SJCRH30 (cell line): ENCODE measurements around the gene GLI3. TPM values are rescaled to one million over a fixed set of nuclear protein-coding genes. Genes with fewer than 3 reads are reported as not detected.

Experiments
- DNase-seq, 2 experiments: peaks; one replicate each; pipeline ENCODE4 v3.0.0-alpha.2; 2015 to 2020
- H3K27ac ChIP-seq: fragments of 250-450 bp; sonication (Bioruptor Pico); 2 replicates; pipeline ENCODE4 v1.5.1; 2020; ENCODE audit warnings: mild to moderate bottlenecking, moderate library complexity
- H3K27me3 ChIP-seq: fragments of 250-450 bp; sonication (Bioruptor Pico); 2 replicates; pipeline ENCODE4 v1.5.1; 2020; ENCODE audit warnings: mild to moderate bottlenecking, moderate library complexity
- H3K36me3 ChIP-seq: fragments of 250-450 bp; sonication (Bioruptor Pico); 2 replicates; pipeline ENCODE4 v1.5.1; 2020; ENCODE audit warnings: mild to moderate bottlenecking, moderate library complexity
- H3K4me1 ChIP-seq: fragments of 250-450 bp; sonication (Bioruptor Pico); 2 replicates; pipeline ENCODE4 v1.5.1; 2020; ENCODE audit warnings: mild to moderate bottlenecking, moderate library complexity
- H3K4me3 ChIP-seq: fragments of 250-450 bp; sonication (Bioruptor Pico); 2 replicates; pipeline ENCODE4 v1.5.1; 2020; ENCODE audit warnings: mild to moderate bottlenecking, moderate library complexity
- H3K9me3 ChIP-seq: fragments of 250-450 bp; sonication (Bioruptor Pico); replicated peaks from 2 replicates; pipeline ENCODE4 v1.5.1; 2020; ENCODE audit warnings: mild to moderate bottlenecking, moderate library complexity
- total RNA-seq: library from RNA; depleted of rRNA; stranded (reverse); fragments of >200 nt; shearing (Covaris generic); gene quantifications from 2 replicates; pipeline ENCODE4 v1.2.3, GENCODE V29; 2014

GLI3 gene
- total RNA-seq, 1 experiment from 2014 or later, result 11.1 TPM

GRCh38 chr7:41995632-41996271 is 241.3 kb downstream of the GLI3 start:
- peak overlapping the region; percentile 42; the same call in 1 of the 2 replicates for H3K27ac ChIP-seq
- no peaks in the 10 kb centered on the region for H3K9me3 ChIP-seq
- H3K4me1 ChIP-seq, result peaks cover 38% of the 10 kb centered on the region

GRCh38 chr7:41994746-41995110 is 242.3 kb downstream of the GLI3 start:
- H3K4me1 ChIP-seq, result peaks cover 38% of the 10 kb centered on the region
- no peaks in the 10 kb centered on the region for H3K9me3 ChIP-seq
- H3K36me3 ChIP-seq, result no peaks in the 10 kb centered on the region
- DNase-seq, result no peak
- H3K27me3 ChIP-seq, result no peaks in the 10 kb centered on the region
- no peak overlapping the region for H3K4me3 ChIP-seq
- no peak overlapping the region for H3K27ac ChIP-seq

More at GRCh38 chr7:41995632-41996271, 241.3 kb downstream of the GLI3 start:
- DNase-seq, result no peak
- H3K36me3 ChIP-seq, result no peaks in the 10 kb centered on the region
- no peaks in the 10 kb centered on the region for H3K27me3 ChIP-seq
- no peak overlapping the region for H3K4me3 ChIP-seq

- Histone ChIP-seq H3K4me1 (peaks cover 38% of the 10 kb centered on the region), H3K27me3 (no peaks in the 10 kb centered on the region)
These were observed 242.8 kb downstream of the GLI3 start for GRCh38 chr7:41994036-41994745.

DNA sequence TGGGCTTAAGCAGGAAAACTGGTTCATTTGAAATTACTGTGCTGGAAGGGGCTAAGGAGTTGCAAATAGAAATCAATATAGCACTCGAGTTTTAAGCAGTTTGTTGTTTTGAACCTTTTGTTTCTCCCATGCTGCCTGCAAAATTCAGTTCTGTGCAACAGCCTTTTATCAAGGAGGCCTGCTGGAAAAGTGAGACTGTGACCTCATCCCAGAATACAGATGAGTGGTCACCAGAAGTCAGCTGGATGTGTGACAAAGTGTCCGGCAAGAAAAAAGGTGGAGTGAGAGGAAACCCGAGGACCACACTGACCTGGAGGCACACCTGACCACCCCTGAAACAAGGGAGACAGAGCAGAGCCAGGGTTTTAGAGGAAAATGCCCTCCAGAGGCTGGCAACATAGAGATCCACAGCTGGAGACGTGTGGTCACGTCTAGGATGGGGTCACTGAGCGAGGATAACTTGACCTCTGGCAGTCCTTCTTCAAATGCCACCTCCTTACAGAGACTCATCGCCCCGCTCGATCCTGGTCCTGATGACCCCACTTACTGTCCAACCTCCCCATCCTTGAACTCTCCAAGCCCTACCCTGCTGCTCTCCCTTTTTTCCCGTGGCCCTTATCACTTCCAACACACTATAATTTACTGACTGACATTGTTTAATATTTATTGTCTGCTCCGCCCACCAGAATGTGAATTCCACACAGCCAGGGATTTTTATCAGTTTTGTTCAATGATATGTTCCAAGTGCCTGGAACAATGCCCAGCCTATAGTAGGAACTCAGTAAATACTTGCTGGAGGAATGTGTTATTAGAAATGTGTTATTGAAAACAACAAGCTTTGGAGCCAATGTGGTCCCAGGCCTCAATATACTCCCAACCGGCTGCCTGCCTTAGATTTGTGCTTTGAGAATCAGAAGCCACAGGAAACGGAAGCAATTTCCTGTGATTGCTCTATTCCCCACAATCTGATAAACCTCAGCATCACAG is 243.8 kb downstream of the GLI3 start:
- DNase-seq, result no peak
- Histone ChIP-seq H3K27ac (no peak overlapping the region), H3K9me3 (no peaks in the 10 kb centered on the region), H3K4me3 (no peak overlapping the region), H3K27me3 (no peaks in the 10 kb centered on the region), H3K4me1 (peaks cover 34% of the 10 kb centered on the region), H3K36me3 (no peaks in the 10 kb centered on the region)

More at GRCh38 chr7:41994036-41994745, 242.8 kb downstream of the GLI3 start:
- H3K36me3 ChIP-seq, result no peaks in the 10 kb centered on the region
- no peaks in the 10 kb centered on the region for H3K9me3 ChIP-seq
- DNase-seq, result no peak
- no peak overlapping the region for H3K27ac ChIP-seq
- H3K4me3 ChIP-seq, result no peak overlapping the region

DNA sequence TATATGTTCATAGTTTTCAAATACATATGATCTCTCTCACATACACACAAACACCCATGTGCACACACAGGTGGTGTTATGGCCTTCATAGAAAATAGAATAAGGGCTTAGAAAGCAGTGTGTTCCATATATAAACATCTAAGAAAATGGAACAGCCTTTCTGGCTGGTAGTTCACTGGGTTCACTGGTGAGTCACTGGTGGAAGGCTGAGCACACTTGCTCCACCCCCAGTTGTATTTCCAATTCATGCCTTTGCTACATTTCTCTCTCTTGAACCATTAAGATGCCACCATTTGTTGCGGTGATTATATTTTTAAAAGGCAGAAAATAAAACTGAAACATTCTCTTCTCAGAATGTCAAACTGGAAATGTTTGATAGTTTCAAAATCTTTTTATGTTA is 252.1 kb downstream of the GLI3 start:
- Histone ChIP-seq H3K36me3 (no peaks in the 10 kb centered on the region), H3K27me3 (no peaks in the 10 kb centered on the region), H3K4me3 (no peak overlapping the region), H3K9me3 (no peaks in the 10 kb centered on the region), H3K27ac (no peak overlapping the region), H3K4me1 (no peaks in the 10 kb centered on the region)
- DNase-seq, result no peak

DNA sequence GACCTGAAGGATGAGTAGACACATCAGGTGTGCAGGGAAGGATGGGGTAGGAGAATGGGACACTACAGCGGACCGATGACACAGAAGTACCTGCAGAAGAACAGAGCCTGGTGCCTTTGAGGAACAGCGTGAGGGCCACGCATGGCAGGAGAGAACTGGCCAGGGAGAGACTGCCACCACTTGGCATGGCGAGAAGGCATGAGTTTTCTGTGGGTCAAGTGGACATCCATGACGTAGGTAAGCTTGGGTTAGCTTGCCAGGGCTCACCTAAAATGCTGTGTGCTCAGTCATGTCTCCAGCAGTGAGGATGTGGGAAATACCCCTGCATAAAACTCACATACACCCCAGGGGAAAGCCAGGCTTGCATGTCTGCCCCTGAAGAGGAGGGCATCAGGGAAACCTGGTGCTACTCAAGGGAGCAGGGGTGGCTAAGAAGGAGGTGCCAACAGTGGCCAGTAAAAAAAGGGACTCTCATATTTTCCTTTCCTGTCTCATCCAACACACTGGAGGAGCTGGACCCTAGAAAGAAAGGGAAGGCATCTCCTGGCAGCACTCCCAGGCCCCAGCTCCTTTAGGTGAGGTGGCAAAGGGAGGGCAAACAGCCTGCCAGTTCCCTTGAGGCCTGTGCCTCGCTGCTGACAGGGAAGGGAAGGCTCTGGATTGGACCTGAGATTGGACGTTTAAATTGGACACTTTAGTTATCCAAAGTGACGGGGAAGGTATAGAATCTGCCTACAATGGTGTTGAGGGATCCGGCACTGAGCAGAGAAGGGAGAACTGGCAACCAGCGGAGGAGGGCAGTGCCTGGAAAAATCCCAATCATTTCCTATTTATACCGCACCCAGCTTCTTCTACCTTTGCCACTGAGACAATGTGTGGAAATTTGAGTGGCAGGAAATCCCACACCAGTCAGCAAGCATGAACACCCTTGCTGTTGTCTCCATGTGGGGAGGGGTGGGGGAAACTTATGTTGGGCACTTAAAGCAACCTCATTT is 255.7 kb downstream of the GLI3 start:
- DNase-seq, result no peak
- H3K9me3 ChIP-seq, result no peaks in the 10 kb centered on the region

DNA sequence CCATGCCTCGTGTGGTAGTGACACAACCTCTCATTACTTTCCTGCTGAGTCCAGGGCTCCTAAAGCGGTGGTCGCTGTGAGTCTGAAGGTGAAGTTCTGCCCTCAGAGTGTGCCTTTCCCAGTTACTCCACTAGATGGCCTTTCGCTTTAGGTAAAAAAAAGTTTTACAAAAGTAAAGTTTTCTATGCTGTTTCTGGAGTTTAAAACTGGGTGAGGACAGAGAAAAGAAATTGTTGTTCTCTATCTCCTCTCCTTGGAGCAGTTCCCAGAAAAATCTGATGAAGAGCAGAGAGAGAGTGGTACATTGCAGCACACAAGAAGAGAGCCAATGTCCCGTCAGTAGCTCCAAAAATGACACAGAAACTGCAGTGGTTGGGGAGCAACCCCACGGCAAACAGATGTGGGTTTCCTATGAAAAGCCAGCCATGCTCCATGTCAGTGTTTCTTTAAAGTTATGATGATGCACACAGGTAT is 257.1 kb downstream of the GLI3 start:
- Histone ChIP-seq H3K27me3 (no peaks in the 10 kb centered on the region), H3K4me3 (no peak overlapping the region), H3K27ac (no peak overlapping the region), H3K4me1 (0 out of 2 replicates have a peak, but pooled peaks cover 3% of the 10 kb centered on the region), H3K36me3 (peaks cover 5% of the 10 kb centered on the region; the same call in 1 of the 2 replicates), H3K9me3 (no peaks in the 10 kb centered on the region)
- DNase-seq, result peak in 1 of 2 experiments; percentile 56

More for the DNA sequence above, 255.7 kb downstream of the GLI3 start:
- no peak overlapping the region for H3K4me3 ChIP-seq
- 0 out of 2 replicates have a peak, but pooled peaks cover 3% of the 10 kb centered on the region for H3K4me1 ChIP-seq
- H3K36me3 ChIP-seq, result peaks cover 5% of the 10 kb centered on the region; the same call in 1 of the 2 replicates
- H3K27me3 ChIP-seq, result no peaks in the 10 kb centered on the region
- no peak overlapping the region for H3K27ac ChIP-seq

GRCh38 chr7:41978858-41979257 is 258.2 kb downstream of the GLI3 start:
- peaks cover 5% of the 10 kb centered on the region; the same call in 1 of the 2 replicates for H3K36me3 ChIP-seq
- H3K4me1 ChIP-seq, result 0 out of 2 replicates have a peak, but pooled peaks cover 3% of the 10 kb centered on the region
- H3K27me3 ChIP-seq, result no peaks in the 10 kb centered on the region
- no peak overlapping the region for H3K4me3 ChIP-seq
- no peak for DNase-seq
- H3K27ac ChIP-seq, result no peak overlapping the region
- no peaks in the 10 kb centered on the region for H3K9me3 ChIP-seq

- Histone ChIP-seq H3K36me3 (peaks cover 5% of the 10 kb centered on the region; the same call in 1 of the 2 replicates), H3K27ac (no peak overlapping the region), H3K27me3 (no peaks in the 10 kb centered on the region), H3K9me3 (no peaks in the 10 kb centered on the region), H3K4me3 (no peak overlapping the region), H3K4me1 (0 out of 2 replicates have a peak, but pooled peaks cover 3% of the 10 kb centered on the region)
- no peak for DNase-seq
These were observed 259.3 kb downstream of the GLI3 start for GRCh38 chr7:41977661-41978060.

DNA sequence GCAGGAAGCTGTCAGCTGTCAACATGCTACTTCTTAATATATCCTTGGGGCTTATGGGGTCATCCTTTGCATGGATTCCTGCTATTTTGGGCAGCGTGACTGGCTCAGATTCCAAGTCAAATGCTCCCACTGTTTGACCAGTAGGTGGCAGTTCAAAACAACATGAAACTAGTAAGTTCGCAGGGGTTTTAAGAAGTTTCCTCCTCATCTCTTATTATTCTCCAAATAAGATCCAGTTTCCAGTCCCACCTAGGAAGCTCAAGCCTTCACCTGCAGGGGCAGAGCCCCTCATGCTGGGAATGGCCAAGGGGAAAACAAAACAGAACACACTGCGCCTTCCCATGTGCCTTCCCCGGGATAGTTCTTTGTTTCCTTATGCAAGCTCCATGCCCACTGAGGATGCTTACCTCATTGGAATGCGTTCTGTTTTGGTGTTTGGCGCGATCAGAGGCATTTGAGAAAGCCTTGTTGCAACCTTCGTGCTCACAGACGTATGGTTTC is 259.8 kb downstream of the GLI3 start:
- no peak overlapping the region for H3K27ac ChIP-seq
- H3K9me3 ChIP-seq, result no peaks in the 10 kb centered on the region
- H3K4me3 ChIP-seq, result no peak overlapping the region
- peak; percentile 24 to 66 for DNase-seq
- no peaks in the 10 kb centered on the region for H3K27me3 ChIP-seq
- H3K4me1 ChIP-seq, result 0 out of 2 replicates have a peak, but pooled peaks cover 3% of the 10 kb centered on the region
- peaks cover 5% of the 10 kb centered on the region; the same call in 1 of the 2 replicates for H3K36me3 ChIP-seq

DNA sequence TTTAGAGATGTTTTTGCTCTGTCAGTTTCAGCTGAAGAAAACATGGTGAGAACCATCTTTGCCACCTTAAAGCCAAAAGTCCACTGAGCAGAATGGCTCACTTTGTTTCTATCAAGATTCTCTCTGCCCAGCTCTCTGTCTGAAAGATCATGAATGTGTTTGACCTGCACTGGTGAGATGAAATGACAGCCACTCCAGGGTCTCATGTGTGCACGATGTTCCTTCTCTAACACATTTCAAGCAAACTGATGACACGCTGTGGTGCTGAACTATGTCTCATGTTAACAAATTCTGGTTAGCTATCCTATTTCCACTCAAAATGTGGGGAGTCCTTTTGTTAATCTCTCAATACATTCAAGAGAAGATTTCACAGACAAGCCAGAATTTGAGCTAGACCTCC is 260.6 kb downstream of the GLI3 start:
- Histone ChIP-seq H3K4me3 (no peak overlapping the region), H3K27ac (no peak overlapping the region), H3K27me3 (no peaks in the 10 kb centered on the region), H3K9me3 (no peaks in the 10 kb centered on the region), H3K4me1 (0 out of 2 replicates have a peak, but pooled peaks cover 3% of the 10 kb centered on the region), H3K36me3 (peaks cover 5% of the 10 kb centered on the region; the same call in 1 of the 2 replicates)
- DNase-seq, result no peak

- DNase-seq, result no peak
- H3K4me3 ChIP-seq, result no peak overlapping the region
- H3K27me3 ChIP-seq, result no peaks in the 10 kb centered on the region
- H3K9me3 ChIP-seq, result no peaks in the 10 kb centered on the region
- peaks cover 5% of the 10 kb centered on the region; the same call in 1 of the 2 replicates for H3K36me3 ChIP-seq
- 0 out of 2 replicates have a peak, but pooled peaks cover 3% of the 10 kb centered on the region for H3K4me1 ChIP-seq
- H3K27ac ChIP-seq, result no peak overlapping the region
These were observed 261.2 kb downstream of the GLI3 start for GRCh38 chr7:41975849-41976248.

GRCh38 chr7:41974870-41975557 is 262.0 kb downstream of the GLI3 start:
- H3K27ac ChIP-seq, result no peak overlapping the region
- H3K9me3 ChIP-seq, result no peaks in the 10 kb centered on the region
- no peaks in the 10 kb centered on the region for H3K27me3 ChIP-seq
- H3K4me3 ChIP-seq, result no peak overlapping the region
- H3K4me1 ChIP-seq, result 0 out of 2 replicates have a peak, but pooled peaks cover 3% of the 10 kb centered on the region
- no peak for DNase-seq
- H3K36me3 ChIP-seq, result peaks cover 5% of the 10 kb centered on the region
